Measurements from ENCODE around the gene VEZF1.

VEZF1 gene

GRCh38 chr17:57953705-57954396 is 34.2 kb downstream of the VEZF1 start:
- no peak for DNase-seq (ENCODE audit: low read depth in 3 of 3, low spot score in 1 of 3)

- DNase-seq (ENCODE audit: low read depth in 3 of 3, low spot score in 1 of 3), result no peak
Observed at GRCh38 chr17:57953219-57953618, 34.8 kb downstream of the VEZF1 start.

GRCh38 chr17:57949649-57950048 is 38.4 kb downstream of the VEZF1 start:
- DNase-seq (ENCODE audit: low read depth in 3 of 3, low spot score in 1 of 3), result no peak

GRCh38 chr17:57948555-57949420 is 39.3 kb downstream of the VEZF1 start:
- DNase-seq (ENCODE audit: low read depth in 3 of 3, low spot score in 1 of 3), result no peak

- DNase-seq (ENCODE audit: low read depth in 3 of 3, low spot score in 1 of 3), result no peak
Observed at GRCh38 chr17:57948169-57948554, 39.9 kb downstream of the VEZF1 start.

- DNase-seq (ENCODE audit: low read depth in 3 of 3, low spot score in 1 of 3), result no peak
Observed at GRCh38 chr17:57947369-57947768, 40.7 kb downstream of the VEZF1 start.

GRCh38 chr17:57946798-57947358 is 41.2 kb downstream of the VEZF1 start:
- DNase-seq (ENCODE audit: low read depth in 3 of 3, low spot score in 1 of 3), result no peak

- no peak for DNase-seq (ENCODE audit: low read depth in 3 of 3, low spot score in 1 of 3)
Observed at GRCh38 chr17:57945996-57946797, 41.9 kb downstream of the VEZF1 start.

GRCh38 chr17:57944908-57945307 is 43.1 kb downstream of the VEZF1 start:
- no peak for DNase-seq (ENCODE audit: low read depth in 3 of 3, low spot score in 1 of 3)

- DNase-seq (ENCODE audit: low read depth in 3 of 3, low spot score in 1 of 3), result no peak
Observed at GRCh38 chr17:57943645-57944044, 44.4 kb downstream of the VEZF1 start.

- DNase-seq (ENCODE audit: low read depth in 3 of 3, low spot score in 1 of 3), result no peak
Observed at GRCh38 chr17:57943140-57943539, 44.9 kb downstream of the VEZF1 start.

- no peak for DNase-seq (ENCODE audit: low read depth in 3 of 3, low spot score in 1 of 3)
Observed at GRCh38 chr17:57941384-57942370, 46.4 kb downstream of the VEZF1 start.

GRCh38 chr17:57940653-57941329 is 47.3 kb downstream of the VEZF1 start:
- DNase-seq (ENCODE audit: low read depth in 3 of 3, low spot score in 1 of 3), result no peak

- DNase-seq (ENCODE audit: low read depth in 3 of 3, low spot score in 1 of 3), result no peak
Observed at GRCh38 chr17:57940231-57940630, 47.8 kb downstream of the VEZF1 start.

- no peak for DNase-seq (ENCODE audit: low read depth in 3 of 3, low spot score in 1 of 3)
Observed at GRCh38 chr17:57939797-57940196, 48.3 kb downstream of the VEZF1 start.

GRCh38 chr17:57938061-57938502 is 50.0 kb downstream of the VEZF1 start:
- DNase-seq (ENCODE audit: low read depth in 3 of 3, low spot score in 1 of 3), result no peak

- no peak for DNase-seq (ENCODE audit: low read depth in 3 of 3, low spot score in 1 of 3)
Observed at GRCh38 chr17:57937492-57937891, 50.6 kb downstream of the VEZF1 start.

- no peak for DNase-seq (ENCODE audit: low read depth in 3 of 3, low spot score in 1 of 3)
Observed at GRCh38 chr17:57935833-57936807, 51.9 kb downstream of the VEZF1 start.
